ENCODE measurements around the gene OAF.
"Not testable (repeated sequence)": the region's sequence is repeated elsewhere in the genome, so short reads cannot be mapped to it uniquely, and the experiment has no call there.

OAF gene

DNA sequence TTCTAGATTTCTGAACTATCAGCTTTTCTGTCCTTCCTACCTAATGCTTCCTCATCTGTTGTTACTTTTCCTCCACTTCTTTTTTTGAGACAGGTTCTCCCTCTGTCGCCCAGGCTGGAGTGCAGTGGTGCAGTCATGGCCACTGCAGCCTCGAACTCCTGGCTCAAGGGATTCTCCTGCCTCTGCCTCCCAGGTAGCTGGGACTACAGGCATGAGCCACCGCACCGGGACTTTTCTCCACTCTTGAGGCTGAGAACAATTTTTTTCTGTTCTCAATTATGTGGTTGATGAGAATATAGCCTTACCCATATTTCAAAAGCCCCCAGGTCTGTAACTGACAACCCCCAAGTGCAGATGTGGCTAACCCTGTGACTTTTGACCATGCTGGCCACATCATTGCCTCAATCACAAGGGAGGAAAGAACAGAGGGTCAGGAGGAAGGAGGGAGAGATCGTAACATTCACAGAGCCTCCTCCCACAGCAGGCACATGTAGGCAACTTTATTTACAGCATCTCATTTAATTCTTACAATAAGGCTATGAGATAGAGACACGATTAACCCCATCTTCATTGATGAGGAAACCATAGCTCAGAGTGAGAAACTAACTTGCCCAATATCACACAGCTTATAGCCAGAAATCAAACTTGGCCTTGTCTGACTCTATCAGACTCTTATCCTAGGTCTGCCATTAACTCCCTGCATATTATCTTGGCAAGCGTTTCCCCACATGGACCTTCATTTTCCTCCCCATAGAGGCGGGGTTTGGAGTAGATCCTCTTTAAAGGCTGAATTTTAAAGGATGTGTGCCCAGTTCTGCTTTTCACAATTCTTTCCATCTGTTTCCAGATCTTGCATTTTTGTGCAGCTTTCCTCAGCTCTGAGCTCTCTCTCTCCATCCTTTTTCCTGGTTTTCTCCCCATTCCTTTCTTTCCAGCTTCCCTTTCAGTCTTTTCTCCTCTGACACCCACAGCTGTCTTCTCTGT lies 38.7 kb downstream of the OAF start:
- Mint-ChIP-seq H3K4me3 (no peak overlapping the region), H3K9me3 (no peaks in the 10 kb centered on the region), H3K27ac (no peak overlapping the region), H3K27me3 (peaks cover 72% of the 10 kb centered on the region), H3K4me1 (ENCODE audit: low read depth) (peaks cover 38% of the 10 kb centered on the region), H3K36me3 (ENCODE audit: low read depth) (no peaks in the 10 kb centered on the region)

GRCh38 chr11:120253377-120253776 lies 42.5 kb downstream of the OAF start:
- Mint-ChIP-seq H3K4me1 (ENCODE audit: low read depth) (peaks cover 30% of the 10 kb centered on the region), H3K27me3 (peaks cover 74% of the 10 kb centered on the region)
- not testable (repeated sequence) for H3K9me3 Mint-ChIP-seq; H3K27ac Mint-ChIP-seq; H3K36me3 Mint-ChIP-seq (ENCODE audit: low read depth); H3K4me3 Mint-ChIP-seq

DNA sequence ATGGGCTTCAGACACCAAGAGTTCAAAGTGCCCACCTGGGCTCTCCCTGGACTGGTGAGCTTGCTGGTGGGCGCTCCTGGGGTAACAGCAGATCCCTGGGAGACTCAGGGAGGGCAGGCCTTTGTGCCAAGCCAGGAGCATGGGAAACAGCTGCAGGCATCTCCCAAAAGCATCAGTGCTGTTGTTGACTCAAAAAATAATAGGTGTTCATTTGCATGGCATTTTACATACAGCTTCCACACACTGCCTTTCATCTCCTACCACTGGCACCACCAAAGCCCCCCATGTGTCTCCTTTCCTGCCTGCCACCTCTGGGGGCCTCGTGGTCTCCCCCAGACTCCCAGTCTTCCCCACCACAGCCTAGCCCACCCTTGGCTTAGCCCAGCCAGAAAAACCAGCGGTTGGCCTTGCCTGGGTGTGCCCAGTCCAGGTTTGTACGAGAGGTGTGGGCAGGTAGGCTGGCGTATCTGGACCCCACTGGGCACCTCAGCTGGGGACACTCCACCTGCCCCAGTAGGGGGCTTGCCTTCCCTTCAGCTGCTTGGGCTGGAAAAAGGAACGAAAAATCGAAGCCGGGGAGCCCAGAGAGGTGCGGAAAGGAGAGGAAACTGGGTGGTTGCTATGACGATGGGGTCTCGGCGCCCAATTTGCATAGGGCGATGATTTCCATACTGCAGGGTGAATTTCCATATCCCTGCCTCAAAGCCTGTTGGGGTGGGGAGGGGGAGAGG lies 44.1 kb downstream of the OAF start:
- no peak overlapping the region for H3K27ac Mint-ChIP-seq
- peaks cover 14% of the 10 kb centered on the region for H3K4me1 Mint-ChIP-seq (ENCODE audit: low read depth)
- no peaks in the 10 kb centered on the region for H3K9me3 Mint-ChIP-seq

DNA sequence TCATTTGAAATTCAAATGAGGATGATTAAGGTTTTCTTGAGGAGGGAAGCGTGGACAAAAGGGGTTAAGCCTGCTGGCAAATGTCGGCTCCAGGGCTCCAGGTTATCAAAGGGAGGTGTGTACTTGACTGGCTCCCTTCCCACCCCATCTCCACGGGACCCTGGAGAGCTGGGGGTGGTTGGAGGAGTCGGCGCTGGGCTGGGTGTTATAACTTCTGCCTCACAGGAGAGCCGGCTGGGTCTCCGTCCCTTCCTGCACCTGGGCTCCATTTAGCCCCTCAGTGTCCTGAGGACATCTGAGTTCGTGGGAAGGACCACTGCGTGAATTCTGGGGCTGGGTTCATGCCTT lies 44.7 kb downstream of the OAF start:
- Mint-ChIP-seq H3K27me3 (peaks cover 77% of the 10 kb centered on the region), H3K9me3 (no peaks in the 10 kb centered on the region), H3K27ac (no peak overlapping the region), H3K4me3 (no peak overlapping the region), H3K36me3 (ENCODE audit: low read depth) (no peaks in the 10 kb centered on the region), H3K4me1 (ENCODE audit: low read depth) (peaks cover 11% of the 10 kb centered on the region)

More for the DNA sequence above, 44.1 kb downstream of the OAF start:
- Mint-ChIP-seq H3K27me3 (peaks cover 79% of the 10 kb centered on the region), H3K4me3 (no peak overlapping the region), H3K36me3 (ENCODE audit: low read depth) (no peaks in the 10 kb centered on the region)

- H3K27me3 Mint-ChIP-seq: peaks cover 80% of the 10 kb centered on the region
- no peaks in the 10 kb centered on the region for H3K9me3 Mint-ChIP-seq
- peaks cover 11% of the 10 kb centered on the region for H3K4me1 Mint-ChIP-seq (ENCODE audit: low read depth)
- no peak overlapping the region for H3K4me3 Mint-ChIP-seq
- H3K27ac Mint-ChIP-seq: no peak overlapping the region
- H3K36me3 Mint-ChIP-seq (ENCODE audit: low read depth): no peaks in the 10 kb centered on the region
Measured at GRCh38 chr11:120256178-120256577, 45.3 kb downstream of the OAF start.

GRCh38 chr11:120256779-120257178 lies 45.9 kb downstream of the OAF start:
- H3K4me1 Mint-ChIP-seq (ENCODE audit: low read depth): peaks cover 11% of the 10 kb centered on the region
- H3K27me3 Mint-ChIP-seq: peaks cover 80% of the 10 kb centered on the region
- no peaks in the 10 kb centered on the region for H3K9me3 Mint-ChIP-seq
- H3K27ac Mint-ChIP-seq: no peak overlapping the region
- no peak overlapping the region for H3K4me3 Mint-ChIP-seq
- H3K36me3 Mint-ChIP-seq (ENCODE audit: low read depth): no peaks in the 10 kb centered on the region

DNA sequence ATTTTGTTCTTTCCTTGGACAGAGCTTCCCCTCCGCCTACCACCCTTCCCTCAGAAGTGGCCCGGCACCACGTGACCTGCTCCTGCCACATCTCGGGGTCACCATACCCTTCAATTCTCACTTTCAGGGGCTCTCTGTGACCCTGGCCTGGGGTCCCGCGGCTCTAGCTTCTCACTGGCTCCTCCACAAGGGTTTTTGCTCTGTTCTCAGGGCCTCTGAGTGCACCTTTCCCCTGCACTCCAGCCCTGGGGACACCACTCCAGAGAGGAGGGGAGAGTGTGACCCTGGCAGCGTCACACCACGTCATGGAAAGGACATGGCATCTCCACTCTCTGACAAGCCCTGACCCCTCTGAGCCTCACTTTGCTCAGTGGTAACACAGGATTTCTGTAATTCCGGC lies 46.5 kb downstream of the OAF start:
- no peaks in the 10 kb centered on the region for H3K36me3 Mint-ChIP-seq (ENCODE audit: low read depth)
- H3K27ac Mint-ChIP-seq: no peak overlapping the region
- peaks cover 78% of the 10 kb centered on the region for H3K27me3 Mint-ChIP-seq
- H3K4me1 Mint-ChIP-seq (ENCODE audit: low read depth): peaks cover 11% of the 10 kb centered on the region
- H3K9me3 Mint-ChIP-seq: no peaks in the 10 kb centered on the region
- H3K4me3 Mint-ChIP-seq: no peak overlapping the region

DNA sequence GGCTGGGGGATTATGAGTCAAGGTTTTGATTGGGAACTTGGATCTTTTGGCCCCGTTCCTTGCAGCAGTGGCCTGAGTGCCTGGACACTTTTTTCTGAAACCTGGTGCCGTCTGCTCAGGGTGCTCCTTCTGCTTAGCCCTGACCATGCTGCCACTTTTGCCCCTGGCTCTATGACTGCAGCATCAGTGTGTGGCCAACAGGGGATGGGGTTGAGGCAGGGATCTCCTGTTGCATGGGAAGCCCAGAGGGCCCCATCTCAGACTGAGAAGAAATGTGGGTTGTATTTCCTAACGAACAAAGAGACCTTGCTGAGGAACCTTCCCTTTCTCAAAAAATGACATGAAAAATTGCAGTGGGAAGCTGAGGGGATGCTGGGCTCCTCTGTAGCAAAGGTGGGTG lies 47.8 kb downstream of the OAF start:
- no peaks in the 10 kb centered on the region for H3K36me3 Mint-ChIP-seq (ENCODE audit: low read depth)
- H3K4me1 Mint-ChIP-seq (ENCODE audit: low read depth): peaks cover 11% of the 10 kb centered on the region
- H3K27ac Mint-ChIP-seq: no peak overlapping the region
- H3K27me3 Mint-ChIP-seq: peaks cover 79% of the 10 kb centered on the region
- H3K9me3 Mint-ChIP-seq: no peaks in the 10 kb centered on the region
- no peak overlapping the region for H3K4me3 Mint-ChIP-seq

DNA sequence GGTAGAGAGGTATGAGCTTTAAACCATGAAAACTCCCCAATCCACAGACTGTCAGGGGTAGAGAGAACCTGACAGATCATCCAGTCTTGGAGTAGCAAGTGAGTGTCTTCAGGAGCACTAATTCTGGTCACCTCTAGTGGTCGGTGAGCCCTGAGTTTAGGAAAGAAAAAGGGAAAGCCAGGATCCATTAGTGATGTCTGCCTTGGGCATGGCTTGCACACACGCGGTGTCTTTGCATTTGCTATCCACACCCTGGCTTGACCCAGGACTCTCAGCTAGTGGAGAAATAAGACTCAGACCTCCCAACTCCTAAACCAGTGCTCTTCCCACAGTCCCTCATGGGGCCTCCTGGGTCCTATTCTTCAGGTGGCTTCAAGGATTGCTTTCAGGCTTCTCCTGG lies 48.4 kb downstream of the OAF start:
- Mint-ChIP-seq H3K27me3 (peaks cover 74% of the 10 kb centered on the region), H3K36me3 (ENCODE audit: low read depth) (no peaks in the 10 kb centered on the region), H3K27ac (no peak overlapping the region), H3K4me3 (no peak overlapping the region), H3K4me1 (ENCODE audit: low read depth) (peaks cover 11% of the 10 kb centered on the region), H3K9me3 (no peaks in the 10 kb centered on the region)

DNA sequence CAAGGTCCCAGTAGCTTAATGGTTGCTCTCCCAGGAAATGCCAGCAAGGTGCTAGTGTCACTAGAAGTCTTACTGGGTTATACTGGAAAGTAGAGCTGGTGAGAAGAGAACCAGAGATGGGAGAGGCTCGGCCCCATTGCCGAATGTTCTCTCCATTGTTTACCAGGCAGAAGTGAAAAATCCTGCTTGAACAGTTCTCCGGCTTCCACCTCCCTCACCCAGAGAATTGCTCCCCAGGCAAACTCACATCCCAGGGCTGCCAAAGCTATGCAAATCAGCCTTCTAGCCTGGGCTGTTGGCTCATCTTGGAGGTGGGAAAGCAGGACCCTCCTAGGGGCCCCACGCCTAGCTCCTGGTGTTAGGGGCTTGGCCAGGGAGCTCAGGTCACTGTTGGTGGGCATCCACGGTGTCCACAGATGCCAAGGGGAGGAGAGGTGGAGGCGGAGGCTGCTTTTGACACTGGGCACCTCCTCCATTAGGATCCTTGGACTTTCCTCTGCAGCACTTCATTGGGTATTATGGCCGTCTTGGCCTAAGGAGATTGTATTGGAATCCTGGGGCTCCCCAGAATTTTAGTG lies 49.2 kb downstream of the OAF start:
- no peaks in the 10 kb centered on the region for H3K36me3 Mint-ChIP-seq (ENCODE audit: low read depth)
- peaks cover 7% of the 10 kb centered on the region for H3K4me1 Mint-ChIP-seq (ENCODE audit: low read depth)
- H3K9me3 Mint-ChIP-seq: no peaks in the 10 kb centered on the region
- H3K27ac Mint-ChIP-seq: no peak overlapping the region
- peaks cover 72% of the 10 kb centered on the region for H3K27me3 Mint-ChIP-seq
- no peak overlapping the region for H3K4me3 Mint-ChIP-seq

DNA sequence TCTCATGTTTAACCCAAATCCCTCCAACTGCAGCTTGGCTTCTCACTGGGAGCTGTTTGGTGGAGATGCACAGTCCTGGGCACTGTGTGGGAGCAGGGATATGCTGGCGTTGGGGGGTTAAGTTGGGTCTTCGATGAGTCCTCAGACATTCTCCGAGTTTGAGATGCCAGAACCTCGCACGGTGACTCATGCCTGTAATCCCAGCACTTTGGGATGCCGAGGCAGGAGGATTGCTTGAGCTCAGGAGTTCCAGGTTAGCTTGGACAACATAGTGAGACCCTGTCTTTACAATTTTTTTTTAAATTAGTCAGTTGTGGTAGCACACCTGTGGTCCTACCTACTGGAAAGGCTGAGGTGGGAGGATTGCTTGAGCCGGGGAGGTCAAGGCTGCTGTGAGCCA lies 49.8 kb downstream of the OAF start:
- Mint-ChIP-seq H3K36me3 (ENCODE audit: low read depth) (no peaks in the 10 kb centered on the region), H3K9me3 (no peaks in the 10 kb centered on the region), H3K27ac (no peak overlapping the region), H3K27me3 (peaks cover 72% of the 10 kb centered on the region), H3K4me3 (no peak overlapping the region), H3K4me1 (ENCODE audit: low read depth) (peaks cover 2% of the 10 kb centered on the region)

- no peak overlapping the region for H3K4me3 Mint-ChIP-seq
- H3K9me3 Mint-ChIP-seq: no peaks in the 10 kb centered on the region
- H3K27me3 Mint-ChIP-seq: peaks cover 72% of the 10 kb centered on the region
- no peak overlapping the region for H3K27ac Mint-ChIP-seq
- no peaks in the 10 kb centered on the region for H3K4me1 Mint-ChIP-seq (ENCODE audit: low read depth)
- H3K36me3 Mint-ChIP-seq (ENCODE audit: low read depth): no peaks in the 10 kb centered on the region
Measured at GRCh38 chr11:120261321-120261720, 50.5 kb downstream of the OAF start.

- H3K4me3 Mint-ChIP-seq: no peak overlapping the region
- peaks cover 72% of the 10 kb centered on the region for H3K27me3 Mint-ChIP-seq
- H3K27ac Mint-ChIP-seq: no peak overlapping the region
- no peaks in the 10 kb centered on the region for H3K36me3 Mint-ChIP-seq (ENCODE audit: low read depth)
- no peaks in the 10 kb centered on the region for H3K9me3 Mint-ChIP-seq
- no peaks in the 10 kb centered on the region for H3K4me1 Mint-ChIP-seq (ENCODE audit: low read depth)
Measured at GRCh38 chr11:120261931-120262330, 51.1 kb downstream of the OAF start.

DNA sequence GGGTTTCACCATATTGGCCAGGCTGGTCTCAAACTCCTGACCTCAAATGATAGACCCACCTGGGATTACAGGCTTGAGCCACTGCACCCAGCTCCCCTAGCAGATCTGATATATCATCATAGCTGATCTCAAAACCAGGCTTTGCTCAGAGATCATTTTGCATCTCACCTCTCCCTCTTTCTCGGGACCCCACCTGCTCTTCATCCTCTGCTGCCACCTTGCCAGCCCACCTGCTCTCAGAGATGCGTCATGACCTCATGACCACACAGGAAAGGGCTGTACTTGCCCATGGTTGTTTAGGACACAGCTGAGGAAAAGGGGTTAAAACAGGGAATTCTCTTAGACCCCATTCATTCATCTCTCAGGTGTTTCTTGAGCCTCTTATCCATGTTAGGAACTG lies 56.5 kb downstream of the OAF start:
- no peak overlapping the region for H3K27ac Mint-ChIP-seq
- no peaks in the 10 kb centered on the region for H3K9me3 Mint-ChIP-seq
- peaks cover 54% of the 10 kb centered on the region for H3K27me3 Mint-ChIP-seq
- H3K4me3 Mint-ChIP-seq: no peak overlapping the region
- H3K4me1 Mint-ChIP-seq (ENCODE audit: low read depth): no peaks in the 10 kb centered on the region
- no peaks in the 10 kb centered on the region for H3K36me3 Mint-ChIP-seq (ENCODE audit: low read depth)

- Mint-ChIP-seq H3K27me3 (peaks cover 55% of the 10 kb centered on the region), H3K4me3 (no peak overlapping the region), H3K9me3 (no peaks in the 10 kb centered on the region)
Measured at GRCh38 chr11:120268686-120269085, 57.9 kb downstream of the OAF start.

More at GRCh38 chr11:120268686-120269085, 57.9 kb downstream of the OAF start:
- H3K36me3 Mint-ChIP-seq (ENCODE audit: low read depth): no peaks in the 10 kb centered on the region
- no peak overlapping the region for H3K27ac Mint-ChIP-seq
- H3K4me1 Mint-ChIP-seq (ENCODE audit: low read depth): no peaks in the 10 kb centered on the region
